OCI-LY3 (cell line): Measurements from ENCODE around the gene TMEM163.

Experiments
- H2AFZ ChIP-seq: fragments of 200-600, 300-600 bp; shearing (Covaris generic); 2 replicates; pipeline ENCODE4 v1.6.0; 2014; ENCODE audit warnings: antibody characterized with exemption, low read depth, low read length
- H3K27ac ChIP-seq: fragments of 200-600, 300-600 bp; sonication (generic); 2 replicates; pipeline ENCODE4 v1.5.1; 2014; ENCODE audit warnings: mild to moderate bottlenecking, low read length, moderate library complexity, mixed read lengths
- H3K27me3 ChIP-seq: fragments of 200-600, 300-600 bp; sonication (generic); 2 replicates; pipeline ENCODE4 v1.6.1; 2014; ENCODE audit warnings: low read depth, low read length, mixed read lengths
- H3K36me3 ChIP-seq: fragments of 200-600, 300-600 bp; sonication (generic); replicated peaks from 2 replicates; pipeline ENCODE3; 2014; ENCODE audit warnings: low read depth, low read length, mixed read lengths
- H3K4me1 ChIP-seq: fragments of 300-600, 200-600 bp; sonication (generic); 2 replicates; pipeline ENCODE4 v1.6.1; 2014; ENCODE audit warnings: low read length, mixed read lengths
- H3K4me2 ChIP-seq: fragments of 200-600, 300-600 bp; sonication (generic); 2 replicates; pipeline ENCODE4 v1.6.1; 2014; ENCODE audit warnings: low read length, mixed read lengths
- H3K4me3 ChIP-seq: fragments of 300-600, 200-600 bp; sonication (generic); 2 replicates; pipeline ENCODE4 v1.5.1; 2014; ENCODE audit warnings: antibody characterized with exemption, mild to moderate bottlenecking, low read length, moderate library complexity
- H3K79me2 ChIP-seq: fragments of 300-600, 200-600 bp; shearing (Covaris generic); 2 replicates; pipeline ENCODE4 v1.6.1; 2014; ENCODE audit warnings: mild to moderate bottlenecking, low read length, mixed read lengths
- H3K9ac ChIP-seq: fragments of 300-600, 200-600 bp; shearing (Covaris generic); 2 replicates; pipeline ENCODE4 v1.6.0; 2014; ENCODE audit warnings: mild to moderate bottlenecking, low read length, moderate library complexity
- H3K9me3 ChIP-seq: fragments of 200-600, 300-600 bp; shearing (Covaris generic); 2 replicates; pipeline ENCODE4 v1.6.1; 2014; ENCODE audit warnings: low read length, mixed read lengths; ENCODE audit not compliant: insufficient read depth
- H4K20me1 ChIP-seq: fragments of 200-600, 300-600 bp; sonication (generic); 2 replicates; pipeline ENCODE4 v1.6.1; 2016; ENCODE audit warnings: low read length, mixed read lengths; ENCODE audit not compliant: insufficient read depth
- CTCF ChIP-seq: fragments of 200-600, 300-600 bp; sonication (generic); IDR thresholded peaks from 2 replicates; pipeline ENCODE4 v1.5.1; 2014; ENCODE audit warnings: antibody characterized with exemption, low read length, low read depth
- EZH2phosphoT487 ChIP-seq: fragments of 200-600 bp; shearing (Covaris generic); IDR thresholded peaks from 2 replicates; pipeline ENCODE4 v1.6.1; 2018; ENCODE audit warnings: antibody characterized with exemption, mixed run types, low read depth

The TMEM163 gene

DNA sequence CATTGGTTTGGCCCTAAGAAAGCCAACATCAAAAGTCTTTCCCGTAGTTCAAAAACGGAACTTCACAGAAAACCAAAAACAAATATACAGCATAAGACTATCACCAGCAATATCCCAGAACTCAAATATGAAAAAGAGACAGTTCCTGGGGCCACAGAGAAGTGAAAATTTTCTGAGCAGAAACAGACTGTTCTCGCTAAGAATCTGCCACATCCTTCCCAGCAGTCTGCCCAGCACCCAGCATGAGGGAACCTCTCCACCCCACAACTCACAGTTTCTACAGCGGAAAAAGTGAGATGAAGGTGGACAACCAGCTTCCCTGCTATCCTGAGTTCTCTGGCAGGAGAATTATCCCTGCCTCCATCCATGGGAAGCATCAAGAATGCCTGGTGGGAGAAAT is 26.7 kb upstream of the TMEM163 start:
- Histone ChIP-seq H3K4me3 (peak overlapping the region; percentile 50), H3K4me1 (peaks cover 44% of the 10 kb centered on the region), H3K27ac (peak overlapping the region; percentile 84), H3K4me2 (peak overlapping the region; percentile 72), H3K27me3 (no peaks in the 10 kb centered on the region), H2AFZ (0 out of 2 replicates have a peak overlapping the region, but pooled peaks have one; percentile 13), H3K36me3 (no peaks in the 10 kb centered on the region), H3K9me3 (no peaks in the 10 kb centered on the region), H3K79me2 (no peaks in the 10 kb centered on the region), H4K20me1 (no peaks in the 10 kb centered on the region), H3K9ac (peak overlapping the region; percentile 64)
- TF ChIP-seq CTCF (no peak), EZH2phosphoT487 (no peak)

DNA sequence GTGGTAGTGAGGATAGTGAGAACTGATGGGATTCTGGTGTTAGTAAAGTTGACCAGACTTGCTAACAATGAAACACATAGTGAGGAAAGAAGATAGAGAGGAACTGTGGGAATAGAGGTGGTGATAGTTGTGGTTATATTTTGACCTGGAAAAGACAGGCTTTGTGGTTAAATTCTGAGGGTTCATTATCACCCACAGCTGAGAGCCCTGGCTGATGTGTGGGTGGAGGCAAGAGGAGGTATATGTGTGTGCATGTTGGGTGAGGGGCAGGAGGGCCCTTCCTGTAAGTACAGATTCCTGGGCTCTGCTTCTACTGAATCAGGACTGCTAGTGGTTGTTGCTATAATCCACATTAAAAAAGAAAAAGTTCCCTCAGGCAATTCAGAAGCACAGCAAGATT is 26.2 kb upstream of the TMEM163 start:
- peak overlapping the region; percentile 72 for H3K4me2 ChIP-seq
- H2AFZ ChIP-seq, result peak overlapping the region; percentile 70; the same call in 1 of the 2 replicates
- peak overlapping the region; percentile 84 for H3K27ac ChIP-seq
- no peaks in the 10 kb centered on the region for H3K79me2 ChIP-seq
- H3K36me3 ChIP-seq, result no peaks in the 10 kb centered on the region
- H4K20me1 ChIP-seq, result no peaks in the 10 kb centered on the region
- no peaks in the 10 kb centered on the region for H3K27me3 ChIP-seq
- peak overlapping the region; percentile 50 for H3K4me3 ChIP-seq
- no peak for TF ChIP-seq EZH2phosphoT487
- TF ChIP-seq CTCF, result no peak
- H3K4me1 ChIP-seq, result peaks cover 47% of the 10 kb centered on the region
- no peaks in the 10 kb centered on the region for H3K9me3 ChIP-seq
- peak overlapping the region; percentile 64 for H3K9ac ChIP-seq

DNA sequence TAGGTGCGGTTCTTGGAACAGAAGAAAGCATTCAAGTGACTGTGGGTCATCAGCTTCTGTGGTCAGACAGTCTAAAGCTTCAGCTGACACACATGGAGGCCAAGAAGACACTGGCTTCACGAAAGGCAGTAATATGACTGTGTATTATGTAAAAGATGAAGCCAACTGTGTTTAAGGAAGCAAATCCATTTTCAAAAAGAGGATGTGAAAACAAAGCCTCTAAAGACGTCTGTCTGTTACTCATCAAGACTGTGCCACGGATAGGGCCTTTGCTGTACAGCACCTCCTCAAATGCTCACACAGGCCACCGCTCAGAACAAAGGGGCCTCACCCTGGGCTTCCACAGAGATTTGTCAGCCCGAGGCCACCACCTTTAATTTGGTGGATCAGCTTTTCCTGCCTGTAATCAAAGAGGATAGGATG is 21.1 kb upstream of the TMEM163 start:
- Histone ChIP-seq H3K79me2 (no peaks in the 10 kb centered on the region), H3K9ac (peak overlapping the region; percentile 97), H4K20me1 (no peaks in the 10 kb centered on the region), H3K36me3 (no peaks in the 10 kb centered on the region), H3K4me2 (peak overlapping the region; percentile 90), H3K9me3 (no peaks in the 10 kb centered on the region), H3K27me3 (no peaks in the 10 kb centered on the region), H3K27ac (peak overlapping the region; percentile 99), H3K4me1 (peaks cover 82% of the 10 kb centered on the region), H2AFZ (peak overlapping the region; percentile 56; the same call in 1 of the 2 replicates), H3K4me3 (peak overlapping the region; percentile 62)
- TF ChIP-seq EZH2phosphoT487, result no peak
- TF ChIP-seq CTCF, result no peak

DNA sequence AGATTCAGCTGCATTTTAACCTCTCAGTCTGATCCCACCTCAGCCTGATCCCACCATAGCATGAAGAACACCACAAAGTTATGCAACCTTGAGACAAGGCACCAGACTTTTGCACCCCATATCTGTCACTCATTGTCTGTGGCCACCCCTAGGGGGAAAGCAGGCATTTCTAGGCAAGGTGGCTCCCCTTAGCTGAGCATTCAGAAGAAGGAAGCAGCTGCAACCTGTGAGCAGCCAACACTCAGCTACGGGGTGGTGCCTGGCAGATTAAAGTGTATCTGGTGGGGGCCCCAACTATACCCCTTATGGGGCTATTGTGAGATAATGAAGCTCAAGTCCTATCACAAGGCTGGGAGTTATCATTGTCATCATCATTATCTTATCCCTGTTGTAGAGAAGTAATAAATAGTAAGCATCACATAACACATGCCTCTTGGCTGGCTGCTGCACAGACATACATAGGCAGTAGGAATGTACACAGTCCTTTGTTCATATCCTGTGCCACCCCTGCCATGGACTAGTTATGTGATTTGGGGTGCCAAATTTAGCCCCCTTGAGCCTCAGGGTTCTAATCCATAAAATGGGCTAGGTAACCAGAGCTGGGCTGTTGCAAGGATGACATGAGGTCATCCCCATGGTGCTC is 20.6 kb upstream of the TMEM163 start:
- Histone ChIP-seq H3K9ac (peak overlapping the region; percentile 97), H3K4me2 (peak overlapping the region; percentile 90), H3K9me3 (no peaks in the 10 kb centered on the region), H3K4me3 (peak overlapping the region; percentile 62), H3K4me1 (peaks cover 77% of the 10 kb centered on the region), H3K36me3 (no peaks in the 10 kb centered on the region), H3K27ac (peak overlapping the region; percentile 99), H2AFZ (no peak overlapping the region), H3K27me3 (no peaks in the 10 kb centered on the region), H4K20me1 (no peaks in the 10 kb centered on the region), H3K79me2 (no peaks in the 10 kb centered on the region)
- TF ChIP-seq EZH2phosphoT487, result no peak
- peak; percentile 38 for TF ChIP-seq CTCF
